Activated T-helper 9 cell treated with anti-CD3 and anti-CD28 coated beads, Interleukin-2, amount 50 U/mL, for 16 hours (primary cell): ENCODE measurements around the gene NRF1.

Experiments
- DNase-seq: peaks from one replicate; pipeline ENCODE4 v3.0.0-alpha.2; 2020; ENCODE audit warnings: low read depth

Gene NRF1

DNA sequence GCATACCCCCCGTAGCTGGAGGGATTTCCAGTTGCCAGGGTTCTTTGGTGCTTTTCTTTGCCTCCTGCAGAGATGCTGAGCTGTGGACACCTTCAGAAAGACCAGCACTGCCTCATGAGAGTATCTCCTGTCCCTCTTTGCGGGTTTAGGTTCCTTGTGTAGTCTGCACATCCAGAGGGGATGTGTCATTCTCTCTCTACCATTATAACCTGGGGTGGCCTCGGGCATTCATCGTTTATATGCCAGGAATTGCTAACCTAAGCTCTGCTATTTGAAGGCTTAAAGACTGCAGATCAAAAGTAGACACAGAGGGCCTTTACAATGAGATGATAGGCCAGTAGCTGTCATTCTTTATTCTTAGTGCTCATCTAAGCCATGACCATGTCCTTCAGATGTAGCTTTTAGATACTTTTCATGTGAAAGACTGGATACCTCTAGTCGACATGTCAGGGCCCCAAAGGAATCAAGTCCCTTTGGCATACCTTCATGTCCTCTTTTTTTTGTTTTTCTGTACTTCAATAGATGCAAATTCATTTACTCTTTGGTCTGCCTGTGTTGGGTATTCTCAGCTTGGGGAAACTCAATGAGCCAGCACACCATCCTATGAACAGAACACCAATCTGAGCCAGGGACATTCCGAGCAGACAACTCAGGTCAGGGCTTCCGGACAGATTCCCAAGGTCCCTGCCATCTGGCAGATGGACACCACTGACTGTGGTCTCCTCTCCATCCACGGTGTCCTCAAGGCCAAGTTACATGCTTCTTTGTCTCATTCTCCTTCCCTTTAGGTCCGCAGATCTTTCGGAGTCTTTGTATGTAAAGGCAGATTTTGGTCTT, 129.3 kb downstream of the NRF1 start:
- DNase-seq, result no peak

DNA sequence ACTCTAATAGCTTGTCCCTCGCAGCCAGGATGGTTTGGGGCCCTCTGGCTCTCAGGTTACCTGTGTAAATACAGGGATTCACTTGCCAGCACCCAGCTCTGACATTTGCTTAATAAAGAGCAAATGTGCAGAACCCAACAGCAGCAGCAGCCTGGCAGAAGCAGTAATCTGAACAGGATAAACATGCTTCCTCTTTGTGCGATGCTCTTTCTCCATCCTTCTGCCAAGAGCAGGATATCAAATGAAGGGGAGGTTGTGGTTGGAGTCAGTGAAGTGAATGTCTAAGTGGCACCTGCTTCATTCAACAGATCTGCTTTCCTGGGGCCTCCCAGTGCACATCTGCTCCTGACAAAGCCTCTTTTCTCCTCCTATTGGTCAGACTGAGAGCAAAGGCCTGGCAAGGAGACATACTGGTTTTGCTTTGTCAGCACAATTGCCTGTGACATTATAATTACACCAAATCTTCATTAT, 130.3 kb downstream of the NRF1 start:
- DNase-seq, result no peak

DNA sequence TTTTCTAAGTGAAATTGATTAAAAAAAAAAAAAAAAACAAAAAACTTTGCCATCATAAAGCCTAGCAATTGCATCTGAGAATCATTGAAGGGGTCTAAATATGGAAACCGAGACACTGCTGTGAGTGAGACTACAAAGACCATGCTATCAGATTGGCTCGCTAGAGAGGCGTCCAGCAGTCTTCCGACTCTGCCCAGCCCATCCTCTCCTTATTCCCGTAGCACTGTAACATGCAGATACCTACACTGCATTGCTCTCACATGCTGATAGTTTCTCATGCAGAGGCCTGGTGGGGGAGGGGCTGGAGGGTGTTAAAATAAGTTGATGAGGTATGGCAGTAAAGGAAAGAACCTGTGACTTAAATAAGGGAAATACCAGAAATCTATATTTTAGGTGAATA, 130.7 kb downstream of the NRF1 start:
- DNase-seq, result no peak

DNA sequence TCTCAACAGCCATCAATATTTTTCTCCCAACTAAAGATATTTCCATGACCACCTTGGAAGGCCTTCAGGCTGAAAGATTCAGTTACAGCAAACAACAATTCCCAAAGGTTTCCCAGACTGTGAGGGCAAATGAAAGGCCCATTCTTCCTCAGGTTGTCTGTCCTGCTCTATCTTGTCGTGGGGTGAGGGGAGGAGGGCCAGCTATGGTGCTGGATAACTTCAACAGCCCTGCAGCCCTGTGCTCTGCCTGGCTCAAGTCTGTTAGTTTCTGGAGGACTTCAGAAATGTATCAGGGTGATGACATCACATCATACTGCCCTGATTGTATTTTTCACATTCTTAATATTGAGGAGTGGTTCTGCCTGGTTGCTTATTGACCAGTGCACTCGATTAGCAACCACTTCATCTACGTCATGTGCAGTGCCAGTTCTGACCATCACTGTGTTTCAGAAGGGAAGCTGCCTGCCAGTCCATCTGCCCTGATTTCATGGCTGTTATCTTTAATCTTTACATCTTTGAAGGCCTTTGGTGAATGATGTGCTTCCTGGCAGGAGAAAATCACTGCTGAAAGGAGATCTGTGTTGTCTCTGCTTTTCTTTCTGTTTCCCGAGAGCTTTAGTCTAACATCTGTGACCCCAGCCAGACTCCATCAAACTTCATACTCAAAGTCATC, 135.5 kb downstream of the NRF1 start:
- DNase-seq, result no peak

DNA sequence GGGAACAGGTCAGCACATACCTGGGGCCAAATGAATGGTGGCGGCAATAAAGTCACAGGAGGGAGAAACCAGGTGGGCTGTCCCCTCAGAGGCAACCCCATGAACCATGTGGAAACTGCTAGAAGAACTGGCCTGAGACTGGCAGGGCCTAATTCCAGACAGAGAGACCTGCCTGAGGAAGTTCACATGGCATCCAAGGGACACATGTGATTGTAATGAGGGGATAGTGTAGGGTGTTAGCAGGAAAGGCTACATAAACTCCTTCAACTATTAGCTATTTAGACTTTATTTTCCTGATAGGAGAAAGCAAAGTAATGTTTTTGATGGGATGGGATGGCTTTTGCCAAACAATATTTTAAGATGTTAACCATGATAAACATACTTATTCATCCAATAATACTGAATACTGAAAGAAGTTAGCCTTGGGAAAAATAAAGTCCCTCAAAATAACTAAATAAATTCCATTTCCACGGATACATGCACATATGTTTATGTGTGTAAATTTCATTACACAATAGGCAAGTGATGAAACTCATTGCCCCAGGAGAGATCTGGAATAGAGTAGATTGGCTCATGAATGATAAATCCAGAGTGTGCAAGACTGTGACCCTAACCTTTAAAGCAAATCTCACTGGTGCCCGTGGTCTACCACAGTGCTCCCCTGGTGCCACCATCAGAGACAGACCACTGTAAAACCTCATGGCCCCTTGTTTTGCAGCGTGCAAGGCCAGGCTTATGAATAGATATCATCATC, 137.0 kb downstream of the NRF1 start:
- no peak for DNase-seq

DNA sequence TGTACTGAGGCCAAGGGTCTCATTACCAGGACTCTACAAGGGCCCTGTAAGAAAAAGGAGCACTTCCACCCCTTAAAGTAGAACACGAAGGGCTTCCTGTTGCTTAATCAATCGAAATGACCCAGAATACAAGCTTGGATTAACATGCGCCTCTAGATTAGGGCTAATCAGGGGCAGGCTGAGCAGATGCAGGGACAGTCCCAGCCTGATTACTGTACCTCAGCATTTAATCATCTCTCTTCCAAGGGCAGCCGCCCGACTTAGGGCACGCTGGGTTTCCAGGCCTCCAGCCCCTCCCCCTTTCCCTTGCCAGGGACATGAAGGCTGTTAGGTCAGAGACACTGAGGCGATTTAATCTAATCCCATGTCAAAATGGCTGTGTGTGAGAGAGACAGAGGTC, 138.6 kb downstream of the NRF1 start:
- DNase-seq, result no peak

DNA sequence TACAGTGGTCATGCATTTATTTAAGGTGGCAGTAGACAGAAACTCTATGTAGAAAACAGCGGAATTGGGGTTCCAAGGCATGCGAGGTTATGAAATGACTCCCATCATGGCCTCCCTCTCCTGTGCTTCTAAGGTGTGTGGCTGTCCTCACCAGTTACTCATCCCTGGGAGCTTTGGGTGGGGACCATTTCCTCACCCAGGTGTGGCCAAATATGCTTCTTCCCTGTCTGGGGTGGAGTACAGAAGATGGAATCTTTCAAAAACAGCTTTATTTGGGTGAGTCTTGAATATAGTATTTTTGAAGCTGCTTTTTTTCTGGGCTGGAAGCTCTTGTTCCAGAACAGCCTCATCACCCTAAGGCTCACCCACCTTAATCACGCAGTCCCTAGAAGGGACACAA, 139.0 kb downstream of the NRF1 start:
- DNase-seq, result no peak

DNA sequence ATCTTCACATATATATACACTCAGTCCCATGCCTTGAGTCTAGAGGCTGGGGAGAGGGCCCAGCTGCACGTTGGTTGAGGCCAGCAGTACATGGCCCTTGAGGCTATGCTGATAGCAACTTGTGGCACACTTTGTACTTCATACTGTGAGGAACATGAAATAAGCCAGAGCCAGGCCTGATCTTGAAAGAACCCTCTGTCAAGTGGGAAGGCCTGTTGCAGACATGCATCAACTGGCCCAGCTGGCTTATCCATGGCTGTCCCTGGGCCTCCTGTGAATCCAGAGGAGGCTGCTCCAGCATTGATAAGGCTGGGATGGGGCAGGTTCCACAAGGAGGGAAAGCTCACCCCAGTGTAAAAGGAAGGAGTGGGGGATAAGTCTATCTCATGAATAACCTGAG, 140.4 kb downstream of the NRF1 start:
- no peak for DNase-seq

DNA sequence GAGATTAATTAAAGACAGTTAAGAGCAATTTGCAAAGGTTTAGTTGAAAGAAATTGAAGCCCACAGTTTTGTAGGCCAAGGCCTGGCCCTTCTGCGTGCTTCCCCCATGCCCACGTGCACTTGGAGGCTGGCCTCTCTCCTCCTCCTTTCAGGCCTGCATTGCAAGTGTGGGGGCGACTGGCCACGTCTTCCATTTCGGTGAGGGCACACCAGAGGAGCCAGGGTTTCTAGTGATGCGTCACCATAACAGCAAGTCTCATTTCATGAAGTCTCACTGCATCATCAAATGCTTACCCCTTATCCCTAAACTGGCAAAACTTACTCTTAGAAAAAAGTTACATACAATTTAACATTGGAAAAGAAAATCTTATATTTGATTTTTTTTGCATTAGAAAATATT, 141.2 kb downstream of the NRF1 start:
- DNase-seq, result no peak

DNA sequence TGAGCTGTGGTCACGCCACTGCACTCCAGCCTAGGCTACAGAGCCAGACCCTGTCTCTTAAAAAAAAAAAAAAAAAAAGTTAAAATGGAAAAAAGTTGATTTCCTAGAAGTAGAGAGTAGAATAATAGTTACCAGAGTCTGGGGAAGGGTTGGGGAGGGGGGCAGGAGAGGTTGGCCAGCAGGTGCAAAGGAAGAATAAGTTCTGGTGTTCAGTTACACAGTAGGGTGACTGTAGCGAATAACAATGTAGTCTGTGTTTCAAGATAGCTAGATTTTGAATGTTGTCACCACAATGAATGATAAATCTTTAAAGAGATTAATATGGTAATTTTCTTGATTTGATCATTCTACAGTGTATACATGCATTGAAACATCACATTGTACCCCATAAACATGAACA, 142.9 kb downstream of the NRF1 start:
- DNase-seq, result no peak

DNA sequence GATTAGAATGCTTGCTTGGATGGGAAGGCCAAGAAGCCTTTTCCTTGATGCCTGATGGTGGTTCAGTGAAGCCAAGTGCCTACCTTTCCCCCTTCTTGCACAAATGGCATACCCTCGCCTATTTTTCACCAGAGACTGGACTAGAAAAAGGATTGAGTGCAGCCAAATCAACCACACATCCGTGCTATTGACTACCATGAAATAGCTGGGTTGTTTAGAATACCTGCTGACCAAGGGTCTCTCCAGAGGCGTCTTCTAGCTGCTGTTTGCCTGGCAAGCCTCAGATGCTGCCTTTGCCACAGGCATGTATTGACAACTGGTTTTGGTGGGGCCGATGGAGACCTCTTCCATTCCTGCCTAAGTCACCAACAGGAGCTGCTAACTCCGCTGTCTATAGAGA, 146.5 kb downstream of the NRF1 start:
- no peak for DNase-seq

DNA sequence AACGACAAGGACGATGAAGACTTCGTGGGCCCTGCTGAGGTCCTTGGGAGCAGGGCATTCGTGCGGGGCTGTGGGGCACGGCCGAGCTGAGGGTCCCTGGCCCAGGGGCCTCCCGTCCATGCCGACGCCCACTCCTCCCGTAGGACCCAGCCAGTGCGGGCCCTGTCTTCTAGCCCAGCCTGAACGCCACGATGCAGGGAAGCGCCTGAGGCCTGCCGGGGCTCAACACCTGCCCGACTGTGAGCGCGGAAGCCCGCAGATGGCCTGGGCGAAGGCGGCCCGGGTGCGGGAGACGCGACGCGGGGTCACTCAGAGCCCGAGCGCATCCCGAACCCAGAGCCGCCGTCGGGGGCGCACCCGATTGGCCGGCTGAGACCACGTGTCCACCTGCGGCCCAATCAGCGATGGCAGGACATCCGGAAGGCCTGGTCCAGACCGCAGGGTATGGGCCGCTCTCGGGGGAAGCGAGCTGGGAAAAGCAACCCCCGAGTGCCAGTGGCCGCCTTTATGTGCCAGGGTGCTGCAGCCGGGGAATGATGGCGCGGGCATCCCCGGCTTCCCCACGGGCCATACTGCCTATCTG, 151.0 kb downstream of the NRF1 start:
- no peak for DNase-seq

DNA sequence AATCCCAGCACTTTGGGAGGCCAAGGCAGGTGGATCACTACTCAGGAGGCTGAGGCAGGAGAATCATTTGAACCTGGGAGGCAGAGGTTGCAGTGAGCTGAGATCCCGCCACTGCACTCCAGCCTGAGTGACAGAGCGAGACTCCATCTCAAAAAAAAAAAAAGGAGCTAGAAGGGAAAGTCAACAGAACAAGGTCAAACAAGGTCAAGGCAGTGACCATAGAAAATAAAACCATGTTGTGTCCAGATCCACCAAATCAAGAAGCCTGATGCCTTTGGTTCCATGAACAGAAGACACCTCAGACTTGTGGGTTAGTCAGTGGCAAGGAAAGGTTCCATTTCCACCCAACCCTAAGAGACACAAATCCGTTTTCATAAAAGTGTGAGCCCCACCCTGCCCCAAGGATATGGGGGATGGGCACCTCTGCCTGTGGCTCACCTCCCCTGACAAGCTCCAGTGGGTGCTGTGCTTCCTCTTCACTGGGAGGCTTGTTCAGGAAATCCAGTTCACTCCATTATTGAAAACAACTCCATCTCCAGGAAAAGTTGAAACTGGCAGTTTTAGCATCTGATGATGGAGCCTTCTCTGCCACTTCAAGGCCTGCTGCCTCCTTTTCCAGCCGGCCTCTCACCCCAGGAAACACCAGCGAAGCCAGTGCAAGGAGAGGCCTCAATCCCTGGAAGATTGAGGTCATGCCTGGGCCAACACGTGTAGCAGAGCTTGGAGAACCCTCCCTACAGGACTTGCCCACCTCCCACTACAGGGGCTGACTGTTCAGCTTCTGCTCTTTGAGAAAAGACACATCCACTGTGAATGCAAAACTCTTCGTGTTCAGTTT, 152.9 kb downstream of the NRF1 start:
- no peak for DNase-seq

DNA sequence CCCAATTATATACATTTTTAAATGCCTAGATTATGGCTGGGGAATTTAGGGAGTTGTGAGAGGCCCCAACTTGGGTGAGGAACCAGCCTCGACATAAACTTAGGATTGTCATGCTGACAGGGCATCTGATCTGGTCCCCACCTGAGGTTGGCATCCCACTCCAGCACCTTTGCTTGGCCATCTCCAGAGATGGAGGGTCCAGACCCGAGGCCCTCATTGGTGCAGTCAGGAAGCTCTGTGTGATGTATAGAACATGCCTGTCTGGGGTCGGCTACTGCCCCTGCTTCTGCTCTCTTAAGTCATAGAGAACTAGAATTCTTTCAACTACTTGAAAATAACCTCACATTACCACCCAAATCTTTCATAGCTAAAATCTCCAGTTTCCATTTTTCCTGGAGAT, 153.8 kb downstream of the NRF1 start:
- no peak for DNase-seq

DNA sequence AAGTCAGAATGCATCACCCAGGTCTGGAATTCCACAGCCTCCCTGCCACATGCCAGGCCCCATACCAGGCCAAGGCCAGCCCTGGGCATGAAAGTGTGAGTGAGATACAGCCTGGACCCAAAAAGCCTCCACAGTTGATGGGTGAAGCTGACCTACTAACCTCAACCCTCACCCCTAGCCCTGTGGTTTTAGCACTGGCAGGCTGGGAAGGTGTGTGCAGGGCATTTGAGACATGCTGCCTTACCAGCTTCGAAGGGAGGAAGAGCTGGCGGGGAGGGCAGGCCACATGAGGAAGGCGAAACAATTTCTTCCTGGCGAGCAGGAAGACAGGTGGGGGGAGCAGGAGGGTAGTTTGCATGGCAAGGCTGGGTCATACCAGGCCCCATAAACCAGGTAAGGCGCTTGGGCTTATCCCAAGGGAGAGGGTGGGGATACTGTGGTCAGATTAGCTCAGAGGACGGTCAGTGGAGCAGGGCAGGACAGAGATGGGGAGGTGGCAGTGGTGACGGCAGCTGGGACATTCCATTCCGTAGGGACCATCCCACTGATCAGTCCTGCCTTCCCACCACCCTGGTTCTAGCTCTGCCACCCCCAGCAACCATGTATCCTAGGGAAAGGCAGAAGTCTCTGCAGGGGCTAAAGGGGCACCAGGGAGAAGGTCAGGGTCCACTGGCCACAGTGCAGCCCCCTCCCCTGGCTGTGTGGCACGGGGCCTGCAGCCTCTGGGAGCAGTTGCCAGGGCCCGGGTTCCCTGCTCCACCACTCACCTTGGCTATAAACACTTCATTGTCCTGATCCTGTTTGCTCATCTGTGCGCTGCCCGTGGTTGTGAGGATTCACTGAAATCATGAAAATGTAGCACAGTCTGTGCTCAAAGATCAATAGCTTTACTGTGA, 155.8 kb downstream of the NRF1 start:
- no peak for DNase-seq

DNA sequence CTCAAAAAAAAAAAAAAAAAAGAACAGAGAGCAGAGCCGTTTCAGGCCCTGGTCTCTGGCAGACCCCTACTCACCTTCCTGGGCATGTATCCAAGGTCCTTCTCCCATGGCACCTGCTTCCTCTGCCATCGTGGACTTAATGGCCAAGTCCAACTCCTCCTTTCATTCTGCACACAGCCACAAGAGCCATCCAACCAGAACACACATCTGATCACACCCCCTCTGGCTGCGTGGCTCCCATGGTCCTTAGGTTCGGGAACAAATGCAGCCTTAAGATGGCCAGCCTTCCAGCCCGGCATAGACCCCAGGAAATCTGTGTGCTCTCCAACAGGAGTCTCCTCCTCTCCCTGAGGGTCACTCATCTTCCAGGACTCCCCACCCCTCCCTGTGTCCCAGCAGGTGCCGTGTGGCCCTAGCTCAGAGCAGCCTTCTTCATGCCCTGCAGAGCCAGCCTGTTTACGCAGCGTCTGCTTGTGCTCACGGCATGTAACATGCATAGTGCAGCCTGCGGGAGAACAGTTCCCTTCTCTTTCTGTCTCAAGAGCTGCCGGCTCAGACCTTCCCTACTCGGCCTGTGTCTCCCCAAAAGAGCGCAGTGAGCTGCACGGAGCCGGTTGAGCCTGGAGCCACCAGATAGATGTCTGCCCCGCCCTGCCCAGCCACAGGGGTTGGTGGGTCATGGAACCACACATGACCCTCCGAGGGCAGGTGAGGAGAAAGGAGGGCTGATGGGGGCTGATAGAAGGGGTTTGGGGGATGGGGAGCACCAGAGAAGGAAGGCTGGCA, 157.3 kb downstream of the NRF1 start:
- no peak for DNase-seq

DNA sequence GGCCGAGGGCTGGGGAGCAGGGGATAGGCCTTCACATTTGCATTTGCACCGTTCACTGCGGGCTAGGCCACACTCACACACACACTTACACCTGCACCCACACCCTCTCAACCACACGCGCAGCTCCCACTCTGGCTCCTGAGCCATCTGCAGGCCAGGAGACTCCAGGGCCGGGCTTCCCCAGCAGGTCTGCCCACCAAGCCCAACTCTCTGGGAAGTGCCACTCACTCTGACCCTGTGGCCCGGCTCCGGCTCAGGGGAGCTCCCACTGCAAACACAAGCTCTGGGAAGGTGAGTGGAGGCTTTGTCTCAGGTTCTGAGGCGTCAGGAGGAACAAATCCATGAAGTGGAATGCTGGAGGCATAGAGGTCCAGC, 157.9 kb downstream of the NRF1 start:
- no peak for DNase-seq

DNA sequence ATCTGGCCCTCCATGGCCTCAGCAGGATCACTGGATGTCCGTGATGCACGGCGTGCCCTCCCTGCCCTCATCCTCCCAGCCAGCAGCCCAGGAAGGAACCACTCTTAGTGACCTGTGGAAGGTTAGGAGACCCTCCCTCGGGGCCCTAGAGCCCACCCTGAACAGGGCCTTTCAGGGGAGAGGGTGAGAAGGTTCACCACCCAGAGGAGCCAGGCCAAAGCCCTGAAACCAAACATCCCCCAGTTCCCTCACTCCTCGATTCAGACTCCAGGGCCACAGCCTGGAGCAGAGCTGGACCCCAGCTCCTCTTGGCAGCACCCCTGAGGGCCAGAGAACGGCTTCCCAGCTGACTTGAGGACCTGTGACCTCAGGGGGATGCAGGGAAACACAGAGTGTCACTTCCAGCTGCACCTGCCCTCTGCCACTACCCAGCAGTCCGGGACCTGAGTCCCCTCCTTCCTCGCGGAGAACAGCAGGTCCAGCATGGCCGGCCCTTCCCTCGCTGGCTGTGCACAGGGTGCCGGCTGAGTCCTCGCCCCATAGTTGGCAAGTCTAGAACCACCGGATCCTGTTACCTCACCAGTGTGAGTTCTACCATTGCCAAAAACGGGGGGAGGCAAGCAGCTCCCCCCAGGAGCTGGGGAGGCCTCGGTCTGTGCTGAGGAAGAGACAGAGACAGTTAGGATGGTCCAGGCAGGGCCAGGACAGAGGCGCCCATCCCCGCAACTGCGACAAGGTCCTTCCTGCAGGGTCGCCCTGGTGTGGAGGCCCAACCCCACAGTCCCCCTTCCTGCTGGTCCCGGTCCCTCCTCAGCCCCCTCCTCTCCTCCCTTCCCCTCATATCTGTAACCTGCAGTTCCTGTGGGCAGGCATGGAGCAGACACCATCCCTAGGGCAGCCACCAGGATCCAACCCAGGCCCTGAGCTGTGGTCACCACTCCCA, 158.6 kb downstream of the NRF1 start:
- DNase-seq, result no peak
